Stimulated activated effector memory CD8-positive, alpha-beta T cell treated with anti-CD3 and anti-CD28 coated beads, Interleukin-12 subunit alpha, Interleukin-12 subunit beta, amount 100 ng/mL, for 72 hours (primary cell): ENCODE measurements around the gene MAN1A1.

Experiments used
- ATAC-seq: fragments of 150-1000 bp; cut with Tn5 transposase; 2 replicates; pipeline ENCODE4 v1.10.0; 2021
- DNase-seq, 2 donors: peaks; one replicate each; pipeline ENCODE4 v3.0.0; 2021 to 2022; ENCODE audit warnings: low spot score in 2 of 2
- H3K27ac Mint-ChIP-seq: one replicate; pipeline ENCODE4 v1.8.0; 2022; ENCODE audit warnings: mild to moderate bottlenecking, mixed read lengths
- H3K36me3 Mint-ChIP-seq: one replicate; pipeline ENCODE4 v1.8.0; 2022; ENCODE audit warnings: mild to moderate bottlenecking, mixed read lengths
- H3K4me1 Mint-ChIP-seq: one replicate; pipeline ENCODE4 v1.8.0; 2022; ENCODE audit warnings: mixed read lengths
- H3K4me3 Mint-ChIP-seq: one replicate; pipeline ENCODE4 v1.8.0; 2022; ENCODE audit warnings: mild to moderate bottlenecking, mixed read lengths
- H3K9me3 Mint-ChIP-seq: one replicate; pipeline ENCODE4 v1.8.0; 2022; ENCODE audit warnings: mixed read lengths

Gene MAN1A1

DNA sequence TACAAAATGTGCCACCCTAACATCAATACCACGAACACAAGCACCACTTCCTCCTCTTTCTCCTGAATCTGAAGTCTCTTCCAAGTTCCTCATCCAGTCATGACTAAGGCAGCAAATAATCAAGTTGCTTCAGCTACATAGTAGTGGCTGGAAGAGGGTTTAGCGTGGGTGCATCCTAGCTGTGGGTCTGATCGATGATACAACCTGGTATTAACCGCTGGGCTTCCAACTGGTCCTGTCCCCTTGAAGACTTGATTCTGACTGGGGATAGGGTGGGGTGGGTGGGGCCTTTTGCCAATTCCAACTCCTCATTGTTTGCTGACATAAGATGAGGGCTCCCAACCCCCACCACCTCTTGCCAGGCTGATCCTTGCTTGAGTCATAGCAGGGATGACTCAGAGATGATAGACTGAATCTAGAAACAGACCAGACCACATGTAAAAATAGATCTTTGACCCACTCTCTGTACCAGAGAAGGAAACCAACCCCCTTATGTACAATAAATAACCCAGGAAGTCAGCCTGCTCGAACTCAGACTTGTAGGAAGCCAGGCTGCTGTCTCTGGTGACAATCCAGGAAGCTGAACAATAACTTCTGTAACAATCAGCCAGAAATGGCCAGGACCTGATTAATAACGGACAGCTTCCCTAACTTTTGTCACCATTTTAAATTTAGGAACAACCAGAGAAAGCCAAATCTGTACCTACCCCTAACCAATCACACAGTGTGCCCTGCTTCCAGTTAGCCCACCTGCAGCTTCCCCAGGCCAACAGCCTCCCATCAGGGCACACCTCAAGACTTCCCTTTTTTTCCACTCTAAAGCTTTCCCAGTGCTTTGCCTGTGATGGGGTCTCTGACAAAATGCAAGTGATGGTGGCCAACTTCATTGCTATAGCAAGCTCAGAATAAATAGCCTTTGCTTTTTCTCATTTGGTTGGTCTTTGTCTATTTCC, 202.2 kb downstream of the MAN1A1 start:
- no peaks in the 10 kb centered on the region for H3K9me3 Mint-ChIP-seq
- no peaks in the 10 kb centered on the region for H3K36me3 Mint-ChIP-seq
- peak overlapping the region; percentile 38 for H3K4me3 Mint-ChIP-seq
- H3K4me1 Mint-ChIP-seq: peaks cover 41% of the 10 kb centered on the region
- H3K27ac Mint-ChIP-seq: peak overlapping the region; percentile 82
- DNase-seq: peak in 1 of 2 donors; percentile 71
- peak; percentile 98 for ATAC-seq

DNA sequence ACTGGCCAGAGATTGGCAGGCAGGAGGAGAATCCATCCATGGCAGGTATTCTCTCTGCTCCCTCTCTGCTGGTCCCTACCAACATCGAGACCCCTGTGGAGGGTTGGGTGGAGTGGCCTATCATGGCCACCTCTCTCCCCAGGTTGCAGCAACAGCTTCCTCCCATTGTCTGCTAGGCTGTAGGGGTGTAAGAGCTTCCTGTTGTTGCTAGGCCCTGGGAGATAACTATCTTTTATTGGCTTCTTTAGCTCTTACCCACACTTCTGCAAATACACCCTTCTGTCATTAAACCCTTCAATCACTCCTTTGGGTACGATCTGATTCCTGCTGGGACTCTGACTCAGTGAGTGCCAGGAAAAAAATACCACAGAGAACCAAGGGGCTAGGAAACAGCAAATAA, 204.4 kb downstream of the MAN1A1 start:
- Mint-ChIP-seq H3K9me3 (no peaks in the 10 kb centered on the region), H3K4me3 (no peak overlapping the region), H3K27ac (peak overlapping the region; percentile 77), H3K36me3 (no peaks in the 10 kb centered on the region), H3K4me1 (peaks cover 47% of the 10 kb centered on the region)
- DNase-seq (peak in 1 of 2 donors; percentile 49), ATAC-seq (peak; percentile 2)

DNA sequence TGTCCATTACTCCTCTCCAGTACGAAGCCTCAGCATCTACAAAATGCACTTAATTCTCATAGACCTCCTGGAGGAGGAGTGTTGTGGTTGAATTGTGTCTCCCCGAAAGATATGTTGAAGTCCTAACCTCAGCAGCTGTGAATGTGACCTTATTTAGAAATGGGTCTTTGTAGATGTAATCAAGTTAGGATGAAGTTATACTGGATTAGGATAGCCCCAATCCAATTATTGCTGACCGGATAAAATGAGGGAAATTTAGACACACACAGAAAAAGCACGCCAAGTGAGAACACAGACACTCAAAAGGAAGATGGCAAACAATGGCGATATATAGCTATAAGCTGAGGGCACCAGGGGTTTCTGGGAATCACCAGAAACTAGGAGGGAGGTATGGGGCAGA, 206.9 kb downstream of the MAN1A1 start:
- Mint-ChIP-seq H3K27ac (no peak overlapping the region), H3K4me1 (peaks cover 45% of the 10 kb centered on the region), H3K9me3 (no peaks in the 10 kb centered on the region), H3K36me3 (no peaks in the 10 kb centered on the region), H3K4me3 (no peak overlapping the region)
- peak in 1 of 2 donors; percentile 12 for DNase-seq
- ATAC-seq: no peak

DNA sequence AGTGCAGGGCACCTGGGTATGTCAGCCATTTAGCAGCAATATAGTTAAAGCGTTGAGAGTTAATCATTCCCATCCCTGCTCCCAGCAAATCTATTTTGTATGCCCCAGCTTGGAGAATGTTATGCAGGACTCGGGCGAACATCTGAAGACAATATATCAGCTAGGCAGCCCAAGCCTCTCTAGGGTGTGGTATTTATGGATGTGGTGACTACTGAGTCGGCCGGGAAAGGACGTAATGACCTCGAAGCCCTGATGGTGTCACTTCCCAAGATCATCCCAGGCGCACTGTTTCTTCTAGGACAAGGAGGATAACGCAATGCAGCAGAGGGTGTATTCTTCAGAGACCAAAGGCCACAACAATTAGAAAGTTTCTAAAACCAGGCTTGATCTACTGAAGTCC, 207.5 kb downstream of the MAN1A1 start:
- Mint-ChIP-seq H3K4me3 (no peak overlapping the region), H3K36me3 (no peaks in the 10 kb centered on the region), H3K9me3 (no peaks in the 10 kb centered on the region), H3K4me1 (peaks cover 39% of the 10 kb centered on the region), H3K27ac (no peak overlapping the region)
- ATAC-seq: no peak
- DNase-seq: no peak

DNA sequence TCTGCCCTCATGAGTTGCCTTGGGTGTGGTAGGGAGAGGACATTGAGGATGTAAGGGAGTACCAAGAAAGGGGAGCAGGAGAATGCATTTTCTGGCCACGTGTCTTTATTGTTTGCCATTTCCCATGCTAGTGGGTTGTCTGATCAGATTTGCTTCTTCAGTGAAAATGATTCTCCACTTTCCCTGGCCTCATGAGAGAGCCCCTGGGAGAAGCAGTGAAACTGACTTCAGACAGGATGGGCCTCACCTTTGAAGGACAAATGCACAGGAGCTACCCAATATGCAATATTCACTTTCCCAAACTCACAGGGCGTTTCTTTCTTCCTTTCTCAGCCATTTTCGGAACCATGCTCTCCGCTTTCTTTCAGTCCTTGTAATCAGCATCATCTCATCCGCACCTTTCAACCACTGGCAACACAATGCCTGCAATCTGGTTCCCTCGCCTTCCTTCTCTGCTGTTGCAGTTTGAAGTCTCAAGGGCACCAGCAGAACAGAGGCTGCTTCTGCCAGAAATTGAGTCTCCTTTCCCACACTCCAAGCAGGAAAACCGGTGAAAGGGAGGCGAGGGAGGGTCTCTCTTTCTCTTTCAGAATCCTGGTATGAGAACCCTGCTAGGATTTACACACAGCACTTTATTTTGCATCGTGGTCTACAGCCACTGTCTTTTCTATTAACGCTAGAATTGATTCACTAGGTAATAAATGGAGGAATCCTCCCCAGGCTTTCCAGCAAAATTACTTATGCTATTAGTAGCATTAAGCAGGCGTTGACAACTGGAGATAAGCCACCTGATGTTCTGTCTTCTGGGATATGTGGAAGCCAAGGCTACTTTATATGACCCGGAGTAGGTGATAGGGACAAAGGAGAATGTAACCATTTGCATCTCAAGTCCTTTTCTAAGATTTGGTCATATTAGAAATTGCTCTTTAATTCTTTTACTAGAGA, 209.1 kb downstream of the MAN1A1 start:
- H3K27ac Mint-ChIP-seq: no peak overlapping the region
- ATAC-seq: no peak
- peaks cover 29% of the 10 kb centered on the region for H3K4me1 Mint-ChIP-seq
- no peaks in the 10 kb centered on the region for H3K36me3 Mint-ChIP-seq
- no peak overlapping the region for H3K4me3 Mint-ChIP-seq
- no peak for DNase-seq
- no peaks in the 10 kb centered on the region for H3K9me3 Mint-ChIP-seq

DNA sequence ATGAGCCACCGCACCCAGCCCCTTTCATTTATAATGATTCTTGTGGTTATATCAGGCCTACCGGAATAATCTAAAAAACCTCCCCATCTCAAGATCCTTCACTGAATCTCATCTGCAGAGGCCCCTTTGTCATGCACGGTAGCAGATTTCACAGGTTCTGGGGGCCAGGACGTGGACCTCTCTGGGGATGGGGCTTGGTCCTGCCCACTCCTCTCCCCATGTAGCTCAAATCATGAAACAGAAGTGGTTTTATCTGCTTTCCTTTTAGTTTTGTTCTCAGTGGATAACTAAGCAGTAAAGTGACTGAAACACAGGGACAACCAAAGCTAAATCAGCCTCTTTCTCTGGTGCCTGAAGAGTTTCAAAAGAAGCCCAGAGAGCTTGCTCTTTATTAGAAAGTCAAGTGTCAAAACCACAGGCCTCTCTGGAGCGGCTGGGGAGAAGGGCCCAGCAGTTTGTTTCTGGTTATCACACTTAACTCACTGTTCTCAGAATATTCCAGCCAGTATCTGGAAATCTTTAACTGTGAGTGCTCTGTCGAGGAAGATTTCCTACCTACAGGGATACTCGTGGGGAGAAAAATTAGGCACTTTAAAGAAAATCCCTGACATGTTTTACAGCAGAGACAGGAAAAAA, 210.5 kb downstream of the MAN1A1 start:
- DNase-seq: peak in 1 of 2 donors; percentile 57
- peak overlapping the region; percentile 45 for H3K4me3 Mint-ChIP-seq
- H3K9me3 Mint-ChIP-seq: no peaks in the 10 kb centered on the region
- H3K27ac Mint-ChIP-seq: peak overlapping the region; percentile 50
- H3K36me3 Mint-ChIP-seq: no peaks in the 10 kb centered on the region
- peak; percentile 89 for ATAC-seq
- peaks cover 20% of the 10 kb centered on the region for H3K4me1 Mint-ChIP-seq

DNA sequence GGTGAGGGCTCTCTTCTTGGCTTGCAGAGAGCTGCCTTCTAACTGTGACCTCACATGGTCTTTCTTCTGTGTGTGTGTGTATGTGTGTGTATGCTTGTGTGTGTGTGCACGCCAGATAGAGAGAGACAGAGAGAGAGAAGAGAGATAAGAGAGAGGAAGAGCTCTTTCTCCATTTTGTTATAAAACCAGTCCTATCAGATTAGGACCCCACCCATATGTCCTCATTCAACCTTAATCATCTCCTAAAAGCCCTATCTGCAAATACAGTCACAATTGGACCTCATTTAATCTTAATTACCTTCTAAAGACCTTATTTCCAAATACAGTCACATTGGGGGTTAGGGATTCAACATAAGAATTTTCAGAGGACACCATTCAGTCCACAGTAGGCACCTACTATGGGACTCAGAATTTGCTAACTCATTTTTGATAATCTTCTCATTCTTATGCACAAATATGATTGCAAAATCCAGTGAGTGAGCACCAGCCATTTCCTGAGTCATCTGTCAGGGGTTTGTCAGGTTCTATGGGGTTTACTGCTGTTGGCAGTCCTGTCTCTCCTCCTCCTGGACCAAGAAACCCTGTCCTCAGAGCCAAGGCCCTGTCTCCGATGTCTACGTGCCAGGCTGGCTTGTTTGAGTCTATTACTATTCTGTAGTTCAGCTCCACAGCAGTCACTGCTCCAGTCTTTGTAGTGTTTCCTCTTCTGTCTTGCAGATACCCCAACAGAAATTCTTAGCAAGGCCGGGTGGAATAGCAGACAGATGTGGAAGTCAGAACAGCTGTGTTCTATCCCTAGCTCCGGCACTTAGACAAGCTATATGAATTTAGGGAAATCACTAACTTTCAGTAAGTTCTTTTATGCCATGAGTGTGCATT, 212.1 kb downstream of the MAN1A1 start:
- no peak overlapping the region for H3K4me3 Mint-ChIP-seq
- ATAC-seq (peak; percentile 22), DNase-seq (no peak)
- H3K4me1 Mint-ChIP-seq: peaks cover 20% of the 10 kb centered on the region
- H3K9me3 Mint-ChIP-seq: no peaks in the 10 kb centered on the region
- no peaks in the 10 kb centered on the region for H3K36me3 Mint-ChIP-seq
- H3K27ac Mint-ChIP-seq: no peak overlapping the region

DNA sequence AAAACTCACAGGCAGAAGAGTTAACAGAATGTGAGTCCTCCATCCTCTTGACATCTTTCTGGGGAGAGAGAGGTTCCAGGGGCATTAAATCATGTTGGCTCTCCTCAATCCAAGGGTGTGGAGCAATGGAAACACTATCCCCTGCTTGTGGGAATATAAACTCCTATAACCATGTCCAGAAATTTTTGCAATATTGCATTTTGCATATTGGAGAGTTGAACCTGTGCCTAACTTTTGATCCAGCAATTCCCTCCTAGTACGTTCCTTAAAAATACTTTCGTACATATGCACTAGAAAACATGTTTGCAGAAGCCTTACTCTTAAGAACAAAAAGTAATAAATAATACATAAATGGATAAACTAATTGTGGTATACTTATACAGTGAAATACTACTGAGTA, 214.8 kb downstream of the MAN1A1 start:
- peaks cover 11% of the 10 kb centered on the region for H3K4me1 Mint-ChIP-seq
- H3K27ac Mint-ChIP-seq: no peak overlapping the region
- H3K4me3 Mint-ChIP-seq: no peak overlapping the region
- DNase-seq (no peak), ATAC-seq (no peak)
- no peaks in the 10 kb centered on the region for H3K36me3 Mint-ChIP-seq
- H3K9me3 Mint-ChIP-seq: no peaks in the 10 kb centered on the region

DNA sequence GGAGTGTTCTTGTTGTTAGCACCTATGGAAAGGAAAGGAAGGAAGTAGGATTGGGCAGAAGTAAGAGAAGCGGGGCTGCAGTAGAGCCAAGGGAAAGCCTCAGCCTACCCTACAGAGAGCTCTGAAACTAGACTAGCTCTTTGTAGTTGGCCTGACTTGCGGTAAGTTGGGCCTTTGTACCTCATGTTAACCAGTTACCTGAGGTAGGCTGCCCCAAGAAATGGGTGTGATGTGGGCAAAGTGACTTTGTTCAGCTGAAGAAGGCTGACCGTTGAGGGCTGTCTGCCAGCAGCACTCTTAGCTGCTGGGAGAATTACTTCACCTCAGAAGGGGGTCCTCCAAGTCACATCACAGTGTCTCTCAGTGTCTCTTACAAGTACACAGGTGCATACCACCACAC, 216.2 kb downstream of the MAN1A1 start:
- Mint-ChIP-seq H3K4me1 (peaks cover 8% of the 10 kb centered on the region), H3K36me3 (no peaks in the 10 kb centered on the region), H3K4me3 (no peak overlapping the region), H3K9me3 (no peaks in the 10 kb centered on the region), H3K27ac (no peak overlapping the region)
- no peak for ATAC-seq
- DNase-seq: no peak

DNA sequence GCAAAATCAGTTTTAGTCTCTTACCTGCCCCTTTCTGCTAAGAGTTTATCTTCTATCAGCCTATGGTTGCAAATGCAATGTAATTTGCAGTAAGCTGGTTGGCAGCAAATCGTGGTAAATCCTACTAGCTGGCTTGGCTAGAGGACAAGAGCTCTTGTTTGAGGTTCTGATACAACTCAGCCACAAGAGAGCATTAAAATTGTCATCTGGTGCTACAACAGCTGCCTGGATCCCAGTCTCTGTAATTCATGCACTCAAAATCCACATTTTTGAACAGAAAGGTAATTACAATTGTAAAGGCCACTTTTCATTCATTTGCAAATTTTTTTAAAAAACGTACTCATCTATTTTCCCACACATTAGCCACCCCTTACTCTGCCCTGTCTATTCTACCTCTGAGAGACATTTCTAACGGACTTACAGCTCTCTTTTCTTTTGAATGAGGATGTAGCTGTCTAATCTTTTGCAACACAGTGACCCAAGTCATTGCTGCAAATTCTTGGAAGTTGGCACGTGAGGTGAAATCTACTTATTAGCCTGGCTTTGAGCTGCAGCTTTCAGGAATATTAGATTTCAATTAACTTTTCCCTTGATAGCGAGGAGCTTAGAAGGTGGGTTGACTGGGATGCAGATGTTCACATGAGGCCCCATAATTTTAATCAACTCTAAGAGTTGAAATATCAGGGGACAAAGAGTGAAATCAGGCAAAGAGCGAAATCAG, 217.1 kb downstream of the MAN1A1 start:
- Mint-ChIP-seq H3K36me3 (no peaks in the 10 kb centered on the region), H3K4me1 (peaks cover 8% of the 10 kb centered on the region), H3K27ac (no peak overlapping the region), H3K4me3 (no peak overlapping the region), H3K9me3 (no peaks in the 10 kb centered on the region)
- no peak for ATAC-seq
- DNase-seq: no peak

DNA sequence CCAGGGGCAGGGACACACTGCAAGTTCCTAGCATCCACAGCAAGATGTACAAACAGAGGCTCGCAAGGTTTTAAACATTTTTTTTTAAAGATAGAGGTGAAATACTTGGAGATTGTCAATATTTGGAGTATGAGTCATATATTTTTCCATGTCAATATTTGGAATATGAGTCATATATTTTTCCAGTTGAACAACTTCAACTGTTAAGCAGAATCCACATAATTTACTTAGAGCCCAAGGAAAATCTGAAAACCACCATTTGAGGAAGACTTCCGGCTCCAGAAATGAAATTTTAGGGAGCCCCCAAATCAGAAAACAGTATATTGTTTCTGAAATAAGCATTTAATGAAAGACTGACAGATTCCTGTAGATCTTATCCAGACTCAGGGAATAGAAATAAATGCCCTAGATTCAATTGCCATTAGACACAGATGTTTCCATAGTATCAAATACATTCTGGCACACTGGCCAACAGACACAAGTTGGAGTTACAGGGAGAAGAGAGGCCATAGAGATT, 219.5 kb downstream of the MAN1A1 start:
- no peak overlapping the region for H3K4me3 Mint-ChIP-seq
- H3K36me3 Mint-ChIP-seq: no peaks in the 10 kb centered on the region
- no peak overlapping the region for H3K27ac Mint-ChIP-seq
- H3K4me1 Mint-ChIP-seq: peaks cover 8% of the 10 kb centered on the region
- DNase-seq: no peak
- H3K9me3 Mint-ChIP-seq: no peaks in the 10 kb centered on the region
- ATAC-seq: no peak

DNA sequence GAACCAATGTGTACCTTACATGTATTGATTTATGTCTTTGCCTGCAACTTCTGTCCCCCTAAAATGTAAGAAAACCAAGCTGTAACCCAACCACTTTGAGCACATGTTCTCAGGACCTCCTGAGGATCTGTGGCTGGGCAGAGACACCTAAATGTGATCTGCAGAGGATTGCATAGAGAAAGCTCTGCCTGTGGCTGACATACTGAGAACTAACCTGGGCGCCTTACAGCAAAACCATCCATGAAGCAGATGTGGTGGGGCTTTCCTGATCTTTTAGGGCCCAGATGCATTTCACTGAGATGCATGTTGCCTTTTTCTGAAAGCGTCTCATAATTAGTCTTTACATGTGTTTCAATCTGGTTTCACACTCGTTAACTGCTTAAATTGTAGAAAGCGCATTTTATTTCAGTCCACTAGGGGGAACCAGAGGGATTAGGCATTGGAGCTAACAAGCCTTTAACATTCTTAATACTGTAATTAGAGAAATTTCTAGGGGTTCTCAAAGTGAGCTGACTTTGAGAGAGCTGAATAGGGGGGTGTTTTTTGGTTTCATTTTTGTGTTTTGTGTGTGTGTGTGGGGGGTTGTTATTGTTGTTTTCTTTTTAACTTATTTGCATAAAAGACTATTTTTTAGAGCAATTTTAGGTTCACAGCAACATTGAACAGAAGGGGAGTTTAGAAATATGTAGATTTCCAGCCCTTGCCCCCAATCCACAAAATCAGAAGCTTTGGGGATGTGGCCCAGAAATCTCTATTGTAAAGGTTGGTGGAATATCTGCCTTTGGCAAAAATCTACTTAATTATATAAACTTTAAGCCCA, 220.2 kb downstream of the MAN1A1 start:
- H3K4me3 Mint-ChIP-seq: no peak overlapping the region
- H3K27ac Mint-ChIP-seq: peak overlapping the region; percentile 5
- DNase-seq (no peak), ATAC-seq (peak; percentile 74)
- no peaks in the 10 kb centered on the region for H3K9me3 Mint-ChIP-seq
- peaks cover 8% of the 10 kb centered on the region for H3K4me1 Mint-ChIP-seq
- H3K36me3 Mint-ChIP-seq: no peaks in the 10 kb centered on the region

DNA sequence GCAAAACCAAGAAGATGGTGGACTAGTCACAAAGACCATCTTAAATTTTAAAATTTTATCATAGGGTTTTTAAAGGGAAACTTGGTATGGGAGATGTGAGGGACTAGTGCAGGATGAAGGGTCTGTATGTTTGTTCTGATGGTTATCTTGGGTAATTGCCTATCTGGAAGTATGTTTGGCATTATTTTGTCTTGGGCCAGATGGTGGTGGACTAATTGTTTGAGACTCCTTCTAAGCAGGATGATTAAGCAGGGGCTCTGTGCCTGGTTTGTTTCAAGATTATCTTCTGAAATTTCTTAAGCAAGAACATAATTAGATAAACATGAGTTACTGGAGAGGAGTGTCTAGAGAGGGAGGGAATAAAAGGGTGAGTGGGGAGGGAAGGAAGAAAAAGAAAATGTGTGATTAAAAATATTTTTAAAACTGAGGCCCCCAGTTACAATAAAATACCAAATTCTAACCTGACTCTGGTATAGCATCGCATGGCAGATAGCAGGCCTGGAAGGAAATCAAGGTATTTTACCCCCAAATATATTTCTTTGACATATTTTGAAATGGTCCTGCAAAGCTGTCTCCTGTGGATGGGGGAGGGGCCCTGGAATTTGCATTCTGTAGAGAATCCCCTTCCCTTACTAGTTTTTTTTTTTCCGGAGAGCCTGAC, 221.2 kb downstream of the MAN1A1 start:
- DNase-seq (no peak), ATAC-seq (no peak)
- Mint-ChIP-seq H3K9me3 (no peaks in the 10 kb centered on the region), H3K4me3 (no peak overlapping the region), H3K36me3 (no peaks in the 10 kb centered on the region), H3K4me1 (peaks cover 8% of the 10 kb centered on the region), H3K27ac (no peak overlapping the region)
